ENCODE data around the gene TUBGCP6. TPM values are rescaled to one million over a fixed set of nuclear protein-coding genes. Genes with fewer than 3 reads are reported as not detected.

TUBGCP6 gene, protein sequence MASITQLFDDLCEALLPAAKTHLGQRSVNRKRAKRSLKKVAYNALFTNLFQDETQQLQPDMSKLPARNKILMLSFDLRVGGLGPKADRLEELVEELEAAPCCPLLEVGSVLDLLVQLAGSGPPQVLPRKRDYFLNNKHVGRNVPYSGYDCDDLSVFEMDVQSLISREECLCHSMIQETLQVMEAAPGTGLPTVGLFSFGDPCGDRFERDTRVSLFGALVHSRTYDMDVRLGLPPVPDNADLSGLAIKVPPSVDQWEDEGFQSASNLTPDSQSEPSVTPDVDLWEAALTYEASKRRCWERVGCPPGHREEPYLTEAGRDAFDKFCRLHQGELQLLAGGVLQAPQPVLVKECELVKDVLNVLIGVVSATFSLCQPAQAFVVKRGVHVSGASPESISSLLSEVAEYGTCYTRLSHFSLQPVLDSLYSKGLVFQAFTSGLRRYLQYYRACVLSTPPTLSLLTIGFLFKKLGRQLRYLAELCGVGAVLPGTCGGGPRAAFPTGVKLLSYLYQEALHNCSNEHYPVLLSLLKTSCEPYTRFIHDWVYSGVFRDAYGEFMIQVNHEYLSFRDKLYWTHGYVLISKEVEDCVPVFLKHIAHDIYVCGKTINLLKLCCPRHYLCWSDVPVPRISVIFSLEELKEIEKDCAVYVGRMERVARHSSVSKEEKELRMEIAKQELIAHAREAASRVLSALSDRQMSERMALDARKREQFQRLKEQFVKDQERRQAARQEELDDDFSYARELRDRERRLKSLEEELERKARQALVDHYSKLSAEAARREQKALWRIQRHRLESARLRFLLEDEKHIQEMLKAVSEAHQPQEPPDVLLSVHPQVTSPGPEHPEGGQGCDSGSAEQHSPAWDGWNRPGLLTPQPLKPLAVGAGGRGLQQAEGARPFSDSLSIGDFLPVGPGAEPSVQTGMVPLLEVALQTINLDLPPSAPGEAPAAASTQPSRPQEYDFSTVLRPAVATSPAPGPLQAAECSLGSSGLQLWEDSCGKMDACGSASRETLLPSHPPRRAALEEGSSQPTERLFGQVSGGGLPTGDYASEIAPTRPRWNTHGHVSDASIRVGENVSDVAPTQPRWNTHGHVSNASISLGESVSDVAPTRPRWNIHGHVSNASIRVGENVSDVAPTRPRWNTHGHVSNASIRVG (N-terminal part only)
- total RNA-seq: 31.2 to 46.3 TPM (median 32.2 TPM) in 3 replicates
- long read RNA-seq, full-length matches to known transcripts: 14 of 60 reads
- long read RNA-seq, partial matches to known transcripts: 18 of 60 reads
- long read RNA-seq, other reads (novel, unspliced or antisense): 28 of 60 reads

- H3K9me3 Mint-ChIP-seq (ENCODE audit: low read depth): no peaks in the 10 kb centered on the region
- peak within 1 kb of the TSS; percentile 100 for H3K27ac Mint-ChIP-seq (ENCODE audit: unreplicated experiment)
- peak within 1 kb of the TSS; percentile 96 for H3K4me3 Mint-ChIP-seq (ENCODE audit: unreplicated experiment)
- DNase-seq (ENCODE audit: low spot score): no peak
- peaks cover 43% of the 10 kb centered on the region for H3K4me1 Mint-ChIP-seq (ENCODE audit: low read depth)
- no peaks in the 10 kb centered on the region for H3K27me3 Mint-ChIP-seq (ENCODE audit: low read depth)
- TF ChIP-seq, protein P1, sequence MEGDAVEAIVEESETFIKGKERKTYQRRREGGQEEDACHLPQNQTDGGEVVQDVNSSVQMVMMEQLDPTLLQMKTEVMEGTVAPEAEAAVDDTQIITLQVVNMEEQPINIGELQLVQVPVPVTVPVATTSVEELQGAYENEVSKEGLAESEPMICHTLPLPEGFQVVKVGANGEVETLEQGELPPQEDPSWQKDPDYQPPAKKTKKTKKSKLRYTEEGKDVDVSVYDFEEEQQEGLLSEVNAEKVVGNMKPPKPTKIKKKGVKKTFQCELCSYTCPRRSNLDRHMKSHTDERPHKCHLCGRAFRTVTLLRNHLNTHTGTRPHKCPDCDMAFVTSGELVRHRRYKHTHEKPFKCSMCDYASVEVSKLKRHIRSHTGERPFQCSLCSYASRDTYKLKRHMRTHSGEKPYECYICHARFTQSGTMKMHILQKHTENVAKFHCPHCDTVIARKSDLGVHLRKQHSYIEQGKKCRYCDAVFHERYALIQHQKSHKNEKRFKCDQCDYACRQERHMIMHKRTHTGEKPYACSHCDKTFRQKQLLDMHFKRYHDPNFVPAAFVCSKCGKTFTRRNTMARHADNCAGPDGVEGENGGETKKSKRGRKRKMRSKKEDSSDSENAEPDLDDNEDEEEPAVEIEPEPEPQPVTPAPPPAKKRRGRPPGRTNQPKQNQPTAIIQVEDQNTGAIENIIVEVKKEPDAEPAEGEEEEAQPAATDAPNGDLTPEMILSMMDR (IDR thresholded peaks at IDR 0.05): peak; percentile 67
- H3K36me3 Mint-ChIP-seq (ENCODE audit: low read depth): peaks cover 7% of the 10 kb centered on the region
Observed at GRCh38 chr22:50244420-50245213, at the start of gene TUBGCP6. Gene TUBGCP6, minus strand, starts transcription at chr22:50245023. Its CDS starts 564 bp downstream, at chr22:50244459.

DNA sequence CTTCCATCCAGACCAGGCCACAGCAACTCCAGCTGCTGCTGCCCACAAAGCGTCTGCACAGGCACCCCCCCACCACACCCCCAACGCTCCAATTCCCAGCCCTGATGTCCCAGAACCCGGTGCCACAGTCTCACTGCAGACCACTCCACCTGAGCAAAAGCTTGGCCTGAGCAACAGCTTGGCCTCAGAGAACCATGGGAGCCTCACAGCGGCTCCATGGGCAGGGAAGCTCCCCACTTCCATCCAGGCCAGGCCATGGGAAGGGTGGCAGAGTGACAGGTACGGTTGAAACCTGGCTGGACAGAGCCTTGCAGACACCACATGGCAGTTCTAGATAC, 49.5 kb upstream of the TUBGCP6 start:
- Mint-ChIP-seq H3K4me1 (ENCODE audit: low read depth) (peaks cover 63% of the 10 kb centered on the region), H3K27me3 (ENCODE audit: low read depth) (no peaks in the 10 kb centered on the region), H3K36me3 (ENCODE audit: low read depth) (no peaks in the 10 kb centered on the region), H3K27ac (ENCODE audit: unreplicated experiment) (peak overlapping the region; percentile 85), H3K9me3 (ENCODE audit: low read depth) (no peaks in the 10 kb centered on the region), H3K4me3 (ENCODE audit: unreplicated experiment) (no peak overlapping the region)
- TF ChIP-seq, protein P1 (IDR thresholded peaks at IDR 0.05): no peak
- DNase-seq (ENCODE audit: low spot score): no peak

DNA sequence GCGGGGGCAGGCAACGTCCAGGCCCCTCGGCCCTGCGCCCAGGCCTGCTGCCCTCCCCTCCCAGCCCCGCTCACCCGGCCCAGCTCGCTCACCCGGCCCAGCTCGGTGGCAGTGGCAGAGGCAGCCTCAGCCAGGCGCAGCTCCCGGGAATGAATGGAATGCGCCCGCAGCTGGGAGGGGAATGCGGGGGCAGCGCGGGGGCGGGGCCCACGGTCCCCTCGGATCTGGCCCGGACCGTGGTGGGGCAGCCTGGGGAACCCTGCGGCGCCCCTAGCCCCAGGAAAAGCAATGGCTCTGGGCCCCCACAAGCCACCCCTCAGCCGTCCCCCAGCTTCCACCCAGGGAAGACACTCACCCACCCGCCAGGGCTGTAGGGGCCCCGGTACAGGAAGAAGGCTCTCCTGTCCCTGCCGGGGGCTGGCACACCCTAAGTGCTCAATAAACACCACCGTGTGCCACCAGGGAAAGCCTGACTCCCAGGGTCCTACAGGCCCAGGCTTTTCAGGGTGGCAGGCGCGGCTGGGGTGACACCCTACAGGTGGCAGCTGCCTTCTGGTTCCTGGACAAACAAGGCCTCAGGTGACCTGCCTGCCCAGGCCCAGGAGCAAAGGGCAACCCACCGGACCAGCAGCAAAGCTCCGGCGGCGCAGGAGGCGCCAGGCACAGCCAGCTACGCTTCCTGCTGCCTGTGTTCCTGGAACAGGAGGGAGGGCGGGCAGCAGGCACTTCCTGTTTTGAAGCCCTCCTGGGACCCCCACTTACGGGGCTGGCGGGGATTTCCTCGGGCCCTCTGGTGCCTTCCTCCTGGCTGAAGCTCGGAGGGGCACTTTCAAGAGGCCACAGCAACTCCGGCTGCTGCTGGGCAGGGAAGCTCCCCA, 48.9 kb upstream of the TUBGCP6 start:
- peaks cover 59% of the 10 kb centered on the region for H3K4me1 Mint-ChIP-seq (ENCODE audit: low read depth)
- peak overlapping the region; percentile 25 for H3K4me3 Mint-ChIP-seq (ENCODE audit: unreplicated experiment)
- H3K36me3 Mint-ChIP-seq (ENCODE audit: low read depth): peaks cover 2% of the 10 kb centered on the region
- no peaks in the 10 kb centered on the region for H3K27me3 Mint-ChIP-seq (ENCODE audit: low read depth)
- no peak for DNase-seq (ENCODE audit: low spot score)
- no peaks in the 10 kb centered on the region for H3K9me3 Mint-ChIP-seq (ENCODE audit: low read depth)
- TF ChIP-seq, protein P1 (IDR thresholded peaks at IDR 0.05): peak; percentile 35
- peak overlapping the region; percentile 85 for H3K27ac Mint-ChIP-seq (ENCODE audit: unreplicated experiment)

DNA sequence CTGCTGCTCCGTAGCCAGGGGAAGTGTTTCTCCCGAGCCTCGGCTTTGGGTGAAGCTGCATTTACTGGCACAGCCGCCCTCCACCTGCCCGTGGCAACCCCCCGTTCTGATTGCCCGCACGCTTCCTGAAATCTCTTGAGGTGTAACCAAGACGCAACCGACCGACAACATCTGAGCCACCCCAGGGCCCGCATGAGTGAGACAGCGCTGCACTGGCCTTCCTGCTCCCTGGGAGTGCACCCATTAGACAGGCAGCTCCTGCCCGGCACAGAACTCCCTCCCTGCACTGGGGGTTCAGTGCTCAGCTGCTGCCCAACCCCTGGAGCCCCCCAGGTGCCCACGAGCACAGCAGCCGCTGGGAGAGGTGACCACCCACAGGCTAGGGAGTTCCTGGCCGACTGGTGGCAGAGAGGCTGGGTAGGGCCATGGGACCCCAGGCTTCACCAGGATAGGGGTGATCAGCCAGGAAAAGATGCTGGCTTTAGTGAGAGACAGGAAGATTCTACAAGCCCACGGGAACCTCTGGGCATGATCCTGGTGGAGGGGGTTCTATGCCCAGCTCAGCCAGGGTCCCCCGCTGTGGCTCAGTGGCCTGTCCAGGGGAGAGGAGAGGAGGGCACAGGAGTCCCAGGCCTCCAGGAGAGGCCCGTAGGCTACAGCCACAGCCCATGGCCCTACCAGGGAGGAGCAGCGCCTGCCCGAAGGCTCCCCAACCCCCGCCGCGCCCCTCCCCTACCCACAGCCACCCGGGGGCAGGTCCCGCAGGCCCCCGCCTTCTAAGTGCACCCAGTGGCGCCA, 48.0 kb upstream of the TUBGCP6 start:
- Mint-ChIP-seq H3K27me3 (ENCODE audit: low read depth) (no peaks in the 10 kb centered on the region), H3K36me3 (ENCODE audit: low read depth) (peaks cover 2% of the 10 kb centered on the region), H3K4me3 (ENCODE audit: unreplicated experiment) (peak overlapping the region; percentile 64), H3K4me1 (ENCODE audit: low read depth) (peaks cover 51% of the 10 kb centered on the region), H3K9me3 (ENCODE audit: low read depth) (no peaks in the 10 kb centered on the region), H3K27ac (ENCODE audit: unreplicated experiment) (peak overlapping the region; percentile 87)
- TF ChIP-seq, protein P1 (IDR thresholded peaks at IDR 0.05): no peak
- DNase-seq (ENCODE audit: low spot score): no peak

Measured in chondrocyte (in vitro differentiated cells).